Tibial nerve (tissue), 4 donors: ENCODE data around the gene EFNA5. TPM values are rescaled to one million over a fixed set of nuclear protein-coding genes. Genes with fewer than 3 reads are reported as not detected.

ENCODE experiments used
- DNase-seq, 2 donors: peaks; one replicate each; pipeline ENCODE4 v3.0.0-alpha.2; 2019; ENCODE audit warnings: low spot score in 2 of 2
- H3K27ac ChIP-seq, 4 donors: fragments of 200-600 bp; sonication (generic) in 3 of 4; one replicate each; pipeline ENCODE4 v1.5.1; 2017 to 2019; ENCODE audit warnings: mild to moderate bottlenecking in 1 of 4
- H3K27me3 ChIP-seq, 2 donors: fragments of 200-600 bp; sonication (generic) in 1 of 2; one replicate each; pipeline versions ENCODE4 v1.5.1 to v1.6.0; 2017 to 2019
- H3K36me3 ChIP-seq, 3 donors: fragments of 200-600 bp; sonication (generic); one replicate each; pipeline ENCODE4 v1.5.1; 2018 to 2019
- H3K4me1 ChIP-seq, 4 donors: fragments of 200-600 bp; sonication (generic) in 3 of 4; one replicate each; pipeline ENCODE4 v1.5.1; 2017 to 2019
- H3K4me3 ChIP-seq, 4 donors: fragments of 200-600 bp; sonication (generic) in 3 of 4; one replicate each; pipeline ENCODE4 v1.5.1; 2017 to 2019; ENCODE audit warnings: mild to moderate bottlenecking in 1 of 4, moderate library complexity in 1 of 4
- H3K9me3 ChIP-seq, 4 donors: fragments of 200-600 bp; sonication (generic) in 3 of 4; one replicate each; pipeline ENCODE4 v1.5.1; 2017 to 2019
- EP300 ChIP-seq, 2 donors: sonication (generic); formaldehyde crosslinking; IDR thresholded peaks; one replicate each; pipeline ENCODE4 v1.6.1; 2017; ENCODE audit warnings: antibody characterized with exemption in 2 of 2, mild to moderate bottlenecking in 1 of 2
- POLR2A ChIP-seq, 2 donors: fragments of 450-650 bp; IDR thresholded peaks; one replicate each; pipeline ENCODE4 v1.6.1; 2017; ENCODE audit warnings: antibody characterized with exemption in 2 of 2, mild to moderate bottlenecking in 2 of 2, moderate library complexity in 2 of 2
- WGBS, 2 donors: methylation state at CpG; one replicate each; pipeline ENCODE4 v1.1.5; 2018; 5-methylcytosine and 5-hydroxymethylcytosine counted together
- total RNA-seq, 4 donors: library from RNA; depleted of rRNA; stranded (reverse); fragments of >200 nt; gene quantifications; one replicate each; pipeline ENCODE4 v1.1.0, GENCODE V29; 2016
- TF ChIP-seq, protein P1 (sequence below), 5 experiments: fragments of 200-600 bp in 3 of 5; fragments of 450-650 bp in 2 of 5; sonication (generic) in 3 of 5; IDR thresholded peaks; one replicate each; pipeline ENCODE4 v1.5.1; 2016 to 2019; ENCODE audit warnings: antibody characterized with exemption in 5 of 5, mild to moderate bottlenecking in 3 of 5, moderate library complexity in 2 of 5

The EFNA5 gene
- total RNA-seq, 4 donors from 2014 or later, result 6.3 to 10.2 (median 6.9) TPM

DNA sequence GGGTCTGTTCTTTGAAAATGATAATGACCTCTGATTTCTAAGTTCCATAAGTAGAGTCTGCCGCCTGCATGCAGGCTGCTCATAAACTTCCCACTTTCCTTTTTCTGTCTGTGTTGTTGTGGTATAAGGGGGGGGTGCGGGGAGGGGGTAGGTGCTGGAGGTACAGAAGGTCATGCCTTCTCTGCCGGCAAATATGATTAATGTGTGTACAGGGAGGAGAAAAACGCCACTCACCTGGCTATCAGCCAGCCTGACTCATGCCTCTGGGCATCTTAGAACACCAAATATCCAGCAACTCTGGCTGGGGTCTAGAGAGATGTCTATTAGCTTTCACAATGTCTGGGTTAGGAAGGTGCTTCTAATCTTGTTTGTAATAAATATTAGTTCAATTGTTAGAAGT, 128.3 kb downstream of the EFNA5 start:
- Histone ChIP-seq H3K4me1 (peaks cover 0 to 41% (median 2%) of the 10 kb centered on the region in 4 donors), H3K27me3 (no peaks in the 10 kb centered on the region), H3K9me3 (no peaks in the 10 kb centered on the region), H3K4me3 (peak overlapping the region in 2 of 4 donors; percentile 1 to 8), H3K27ac (peak overlapping the region in 3 of 4 donors; percentile 17 to 67 (median 64)), H3K36me3 (no peaks in the 10 kb centered on the region)
- peak; percentile 69 to 80 for DNase-seq
- 22 to 30% methylated on average over 4 of the region's 4 CpGs for WGBS, 2 donors
- no peak for TF ChIP-seq EP300 (IDR thresholded peaks at IDR 0.05)

DNA sequence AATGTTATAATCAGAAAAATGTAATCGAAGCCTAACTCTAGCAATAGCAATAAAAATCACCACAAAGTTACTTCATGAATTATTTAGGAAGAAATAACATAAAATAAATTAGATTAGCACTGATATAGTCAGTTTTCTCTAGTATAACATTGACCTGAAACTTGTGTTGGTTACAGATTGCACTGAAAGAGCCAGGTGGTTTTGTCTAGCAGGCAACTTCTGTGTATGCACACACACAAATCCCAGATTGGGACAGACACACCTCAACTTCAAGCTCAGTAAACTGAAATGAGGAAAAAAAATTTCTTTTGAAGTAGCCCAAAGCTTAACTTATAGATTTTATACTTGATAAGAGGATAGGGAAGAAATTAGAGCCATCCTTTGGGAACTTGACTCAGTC, 129.3 kb downstream of the EFNA5 start:
- Histone ChIP-seq H3K27me3 (no peaks in the 10 kb centered on the region), H3K4me3 (no peak overlapping the region), H3K9me3 (no peaks in the 10 kb centered on the region), H3K36me3 (no peaks in the 10 kb centered on the region), H3K4me1 (peaks cover 0 to 41% (median 2%) of the 10 kb centered on the region in 4 donors), H3K27ac (peak overlapping the region in 1 of 4 donors; percentile 67)
- TF ChIP-seq, protein P1, sequence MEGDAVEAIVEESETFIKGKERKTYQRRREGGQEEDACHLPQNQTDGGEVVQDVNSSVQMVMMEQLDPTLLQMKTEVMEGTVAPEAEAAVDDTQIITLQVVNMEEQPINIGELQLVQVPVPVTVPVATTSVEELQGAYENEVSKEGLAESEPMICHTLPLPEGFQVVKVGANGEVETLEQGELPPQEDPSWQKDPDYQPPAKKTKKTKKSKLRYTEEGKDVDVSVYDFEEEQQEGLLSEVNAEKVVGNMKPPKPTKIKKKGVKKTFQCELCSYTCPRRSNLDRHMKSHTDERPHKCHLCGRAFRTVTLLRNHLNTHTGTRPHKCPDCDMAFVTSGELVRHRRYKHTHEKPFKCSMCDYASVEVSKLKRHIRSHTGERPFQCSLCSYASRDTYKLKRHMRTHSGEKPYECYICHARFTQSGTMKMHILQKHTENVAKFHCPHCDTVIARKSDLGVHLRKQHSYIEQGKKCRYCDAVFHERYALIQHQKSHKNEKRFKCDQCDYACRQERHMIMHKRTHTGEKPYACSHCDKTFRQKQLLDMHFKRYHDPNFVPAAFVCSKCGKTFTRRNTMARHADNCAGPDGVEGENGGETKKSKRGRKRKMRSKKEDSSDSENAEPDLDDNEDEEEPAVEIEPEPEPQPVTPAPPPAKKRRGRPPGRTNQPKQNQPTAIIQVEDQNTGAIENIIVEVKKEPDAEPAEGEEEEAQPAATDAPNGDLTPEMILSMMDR (IDR thresholded peaks at IDR 0.05), result no peak
- TF ChIP-seq POLR2A (IDR thresholded peaks at IDR 0.05), result no peak
- no peak for TF ChIP-seq EP300 (IDR thresholded peaks at IDR 0.05)
- no peak for DNase-seq
- WGBS, 2 donors, result 89 to 98% methylated on average over 1 of the region's 1 CpG

DNA sequence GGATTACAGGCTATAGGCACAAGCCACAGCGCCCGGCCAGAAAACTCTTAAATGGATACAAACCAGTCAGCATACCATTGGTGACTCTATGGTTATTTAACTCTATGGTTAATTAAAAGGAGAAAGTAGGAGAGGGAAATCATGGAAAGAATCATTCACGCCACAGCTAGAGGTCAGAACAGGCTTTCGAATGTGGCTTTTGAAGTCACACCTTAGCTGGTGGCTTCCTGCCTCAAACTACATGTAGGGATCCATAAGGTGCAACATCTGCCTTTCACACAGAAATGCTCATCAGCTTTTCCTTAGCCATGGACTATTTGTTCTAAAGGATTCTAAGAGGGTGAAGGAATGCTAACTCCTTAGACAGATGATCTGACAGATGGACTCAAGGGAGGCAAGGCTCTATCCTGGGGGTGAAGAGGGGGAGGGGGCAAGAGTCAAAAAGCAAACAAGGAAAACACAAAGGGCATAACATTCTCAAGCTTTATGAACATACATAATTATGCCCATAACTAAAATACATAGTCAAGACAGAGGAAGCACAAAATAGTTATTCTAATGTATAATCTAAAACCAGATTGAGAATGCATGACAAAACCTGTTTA, 130.9 kb downstream of the EFNA5 start:
- WGBS, 2 donors, result 94 to 97% methylated on average over 4 of the region's 4 CpGs
- Histone ChIP-seq H3K27ac (no peak overlapping the region), H3K4me1 (peaks cover 0 to 28% (median 2%) of the 10 kb centered on the region in 4 donors), H3K4me3 (no peak overlapping the region), H3K36me3 (no peaks in the 10 kb centered on the region), H3K27me3 (no peaks in the 10 kb centered on the region), H3K9me3 (no peaks in the 10 kb centered on the region)
- DNase-seq, result no peak
- TF ChIP-seq, protein P1 (IDR thresholded peaks at IDR 0.05), result no peak
- TF ChIP-seq EP300 (IDR thresholded peaks at IDR 0.05), result no peak
- no peak for TF ChIP-seq POLR2A (IDR thresholded peaks at IDR 0.05)

DNA sequence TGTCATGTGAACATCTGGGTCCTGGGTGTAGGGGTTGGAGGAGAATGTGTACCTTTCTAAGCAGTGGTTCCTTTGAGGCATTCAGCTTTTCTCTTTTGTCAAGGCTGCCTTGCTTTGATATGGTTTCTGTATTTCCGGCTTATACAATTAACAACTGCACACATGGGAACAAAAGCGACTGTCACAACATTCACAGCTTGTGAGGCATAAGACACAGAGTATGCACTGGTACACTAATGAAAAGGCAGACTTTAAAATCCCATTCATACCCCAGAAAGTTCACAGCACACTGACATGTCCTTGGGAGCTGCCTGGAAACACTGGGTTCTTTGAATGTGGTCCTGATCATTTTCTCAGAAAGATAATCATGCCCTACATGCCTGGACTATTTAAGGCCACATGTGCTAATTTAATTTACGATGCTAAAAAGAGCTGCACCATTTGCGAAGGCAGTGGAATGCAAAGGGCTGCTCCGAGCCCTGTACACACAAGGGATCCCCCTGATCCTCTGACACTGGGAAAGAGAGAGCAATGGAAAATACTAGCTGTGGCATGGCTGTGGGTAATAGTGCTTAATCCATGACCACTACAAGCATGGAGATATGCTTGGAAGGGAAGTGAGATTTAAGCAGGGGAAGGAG, 131.8 kb downstream of the EFNA5 start:
- H3K36me3 ChIP-seq, result no peaks in the 10 kb centered on the region
- H3K27me3 ChIP-seq, result no peaks in the 10 kb centered on the region
- no peak overlapping the region for H3K4me3 ChIP-seq
- H3K27ac ChIP-seq, result no peak overlapping the region
- WGBS, 2 donors, result 38 to 47% methylated on average over 5 of the region's 5 CpGs
- TF ChIP-seq POLR2A (IDR thresholded peaks at IDR 0.05) (no peak), EP300 (IDR thresholded peaks at IDR 0.05) (no peak)
- TF ChIP-seq, protein P1 (IDR thresholded peaks at IDR 0.05), result no peak
- peaks cover 0 to 19% (median 0%) of the 10 kb centered on the region in 4 donors for H3K4me1 ChIP-seq
- no peak for DNase-seq
- no peaks in the 10 kb centered on the region for H3K9me3 ChIP-seq

DNA sequence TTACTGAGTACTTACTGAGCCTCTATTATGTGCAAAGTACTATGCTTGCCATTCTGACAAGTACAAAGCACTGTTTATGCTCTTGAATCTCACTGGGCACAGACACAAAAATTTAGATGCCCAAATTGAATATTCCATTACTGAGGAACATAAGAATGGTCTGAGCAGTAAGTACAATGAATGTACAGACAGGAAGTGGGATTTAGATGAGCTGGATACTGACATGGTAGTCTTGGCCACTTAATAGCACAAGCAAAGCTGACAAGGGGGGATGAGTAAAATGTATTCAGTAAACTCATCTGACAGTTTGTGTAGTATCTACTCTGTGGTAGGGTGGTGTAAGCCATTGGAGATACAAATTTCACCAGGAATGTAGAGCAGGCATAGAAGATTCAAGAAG, 132.4 kb downstream of the EFNA5 start:
- Histone ChIP-seq H3K27me3 (no peaks in the 10 kb centered on the region), H3K36me3 (no peaks in the 10 kb centered on the region), H3K27ac (no peak overlapping the region), H3K9me3 (no peaks in the 10 kb centered on the region), H3K4me3 (no peak overlapping the region), H3K4me1 (peaks cover 0 to 13% (median 0%) of the 10 kb centered on the region in 4 donors)
- no peak for DNase-seq
- TF ChIP-seq POLR2A (IDR thresholded peaks at IDR 0.05) (no peak), EP300 (IDR thresholded peaks at IDR 0.05) (no peak)
- TF ChIP-seq, protein P1 (IDR thresholded peaks at IDR 0.05), result no peak
